Measurements from ENCODE around the gene DENND5B.

DNA sequence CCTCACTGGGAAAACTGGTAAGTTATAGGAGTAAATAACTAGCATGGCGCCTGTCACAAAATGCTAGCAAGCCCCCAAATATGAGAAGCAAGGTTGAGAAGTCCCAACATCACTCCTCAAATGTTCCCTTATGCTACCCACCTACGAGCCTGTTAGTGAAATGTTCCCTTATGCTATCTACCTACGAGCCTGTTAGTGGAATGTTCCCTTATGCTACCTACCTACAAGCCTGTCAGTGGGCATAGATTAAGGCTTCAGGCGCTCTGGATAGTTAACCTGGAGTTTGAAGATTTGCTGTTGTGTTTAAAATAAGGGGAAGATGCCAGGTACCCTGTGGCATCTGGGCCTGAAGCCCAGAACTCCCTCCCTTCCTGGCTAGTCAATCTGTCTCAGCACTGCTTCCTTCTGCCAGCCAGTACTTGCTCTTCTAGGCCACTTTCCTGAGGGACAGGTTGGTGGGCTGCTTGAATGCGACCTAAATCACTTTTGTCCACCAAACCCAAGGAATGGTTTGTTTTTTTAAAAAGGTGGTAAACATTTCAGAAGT, 197.9 kb downstream of the DENND5B start:
- TF ChIP-seq POLR2AphosphoS2 (IDR thresholded peaks at IDR 0.05; ENCODE audit: low read depth, low read length) (no peak), IKZF1 (conservative IDR thresholded peaks at IDR 0.05) (no peak), RAD21 (IDR thresholded peaks at IDR 0.05; ENCODE audit: insufficient read depth, low read depth, low read length) (no peak), SUPT20H (IDR thresholded peaks at IDR 0.05; ENCODE audit: borderline replicate concordance, control insufficient read depth, low read depth, low read length) (no peak), JUNB (IDR thresholded peaks at IDR 0.05) (no peak), NFIC (IDR thresholded peaks at IDR 0.05; ENCODE audit: low read depth, low read length) (no peak), SMARCA5 (IDR thresholded peaks at IDR 0.05) (no peak), EGR1 (IDR thresholded peaks at IDR 0.05; ENCODE audit: borderline replicate concordance in 1 of 2, low read depth in 2 of 2, low read length in 2 of 2) (no peak), POLR2A (IDR thresholded peaks at IDR 0.05; ENCODE audit: low read depth, low read length) (no peak), YY1 (IDR thresholded peaks at IDR 0.05; ENCODE audit: low read depth, low read length) (no peak)
- TF ChIP-seq, protein P1, sequence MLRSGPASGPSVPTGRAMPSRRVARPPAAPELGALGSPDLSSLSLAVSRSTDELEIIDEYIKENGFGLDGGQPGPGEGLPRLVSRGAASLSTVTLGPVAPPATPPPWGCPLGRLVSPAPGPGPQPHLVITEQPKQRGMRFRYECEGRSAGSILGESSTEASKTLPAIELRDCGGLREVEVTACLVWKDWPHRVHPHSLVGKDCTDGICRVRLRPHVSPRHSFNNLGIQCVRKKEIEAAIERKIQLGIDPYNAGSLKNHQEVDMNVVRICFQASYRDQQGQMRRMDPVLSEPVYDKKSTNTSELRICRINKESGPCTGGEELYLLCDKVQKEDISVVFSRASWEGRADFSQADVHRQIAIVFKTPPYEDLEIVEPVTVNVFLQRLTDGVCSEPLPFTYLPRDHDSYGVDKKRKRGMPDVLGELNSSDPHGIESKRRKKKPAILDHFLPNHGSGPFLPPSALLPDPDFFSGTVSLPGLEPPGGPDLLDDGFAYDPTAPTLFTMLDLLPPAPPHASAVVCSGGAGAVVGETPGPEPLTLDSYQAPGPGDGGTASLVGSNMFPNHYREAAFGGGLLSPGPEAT (IDR thresholded peaks at IDR 0.05; ENCODE audit: low read depth): no peak
- TF ChIP-seq, protein P2, sequence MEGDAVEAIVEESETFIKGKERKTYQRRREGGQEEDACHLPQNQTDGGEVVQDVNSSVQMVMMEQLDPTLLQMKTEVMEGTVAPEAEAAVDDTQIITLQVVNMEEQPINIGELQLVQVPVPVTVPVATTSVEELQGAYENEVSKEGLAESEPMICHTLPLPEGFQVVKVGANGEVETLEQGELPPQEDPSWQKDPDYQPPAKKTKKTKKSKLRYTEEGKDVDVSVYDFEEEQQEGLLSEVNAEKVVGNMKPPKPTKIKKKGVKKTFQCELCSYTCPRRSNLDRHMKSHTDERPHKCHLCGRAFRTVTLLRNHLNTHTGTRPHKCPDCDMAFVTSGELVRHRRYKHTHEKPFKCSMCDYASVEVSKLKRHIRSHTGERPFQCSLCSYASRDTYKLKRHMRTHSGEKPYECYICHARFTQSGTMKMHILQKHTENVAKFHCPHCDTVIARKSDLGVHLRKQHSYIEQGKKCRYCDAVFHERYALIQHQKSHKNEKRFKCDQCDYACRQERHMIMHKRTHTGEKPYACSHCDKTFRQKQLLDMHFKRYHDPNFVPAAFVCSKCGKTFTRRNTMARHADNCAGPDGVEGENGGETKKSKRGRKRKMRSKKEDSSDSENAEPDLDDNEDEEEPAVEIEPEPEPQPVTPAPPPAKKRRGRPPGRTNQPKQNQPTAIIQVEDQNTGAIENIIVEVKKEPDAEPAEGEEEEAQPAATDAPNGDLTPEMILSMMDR (IDR thresholded peaks at IDR 0.05 in 2 of 3, conservative IDR thresholded peaks at IDR 0.05 in 1 of 3; ENCODE audit: control insufficient read depth in 2 of 3, extremely low read depth in 1 of 3, insufficient read depth in 1 of 3, low read depth in 3 of 3, low read length in 3 of 3): no peak
- TF ChIP-seq, protein P3, sequence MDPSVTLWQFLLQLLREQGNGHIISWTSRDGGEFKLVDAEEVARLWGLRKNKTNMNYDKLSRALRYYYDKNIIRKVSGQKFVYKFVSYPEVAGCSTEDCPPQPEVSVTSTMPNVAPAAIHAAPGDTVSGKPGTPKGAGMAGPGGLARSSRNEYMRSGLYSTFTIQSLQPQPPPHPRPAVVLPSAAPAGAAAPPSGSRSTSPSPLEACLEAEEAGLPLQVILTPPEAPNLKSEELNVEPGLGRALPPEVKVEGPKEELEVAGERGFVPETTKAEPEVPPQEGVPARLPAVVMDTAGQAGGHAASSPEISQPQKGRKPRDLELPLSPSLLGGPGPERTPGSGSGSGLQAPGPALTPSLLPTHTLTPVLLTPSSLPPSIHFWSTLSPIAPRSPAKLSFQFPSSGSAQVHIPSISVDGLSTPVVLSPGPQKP (IDR thresholded peaks at IDR 0.05; ENCODE audit: low read depth, low read length): no peak
- TF ChIP-seq, protein P4, sequence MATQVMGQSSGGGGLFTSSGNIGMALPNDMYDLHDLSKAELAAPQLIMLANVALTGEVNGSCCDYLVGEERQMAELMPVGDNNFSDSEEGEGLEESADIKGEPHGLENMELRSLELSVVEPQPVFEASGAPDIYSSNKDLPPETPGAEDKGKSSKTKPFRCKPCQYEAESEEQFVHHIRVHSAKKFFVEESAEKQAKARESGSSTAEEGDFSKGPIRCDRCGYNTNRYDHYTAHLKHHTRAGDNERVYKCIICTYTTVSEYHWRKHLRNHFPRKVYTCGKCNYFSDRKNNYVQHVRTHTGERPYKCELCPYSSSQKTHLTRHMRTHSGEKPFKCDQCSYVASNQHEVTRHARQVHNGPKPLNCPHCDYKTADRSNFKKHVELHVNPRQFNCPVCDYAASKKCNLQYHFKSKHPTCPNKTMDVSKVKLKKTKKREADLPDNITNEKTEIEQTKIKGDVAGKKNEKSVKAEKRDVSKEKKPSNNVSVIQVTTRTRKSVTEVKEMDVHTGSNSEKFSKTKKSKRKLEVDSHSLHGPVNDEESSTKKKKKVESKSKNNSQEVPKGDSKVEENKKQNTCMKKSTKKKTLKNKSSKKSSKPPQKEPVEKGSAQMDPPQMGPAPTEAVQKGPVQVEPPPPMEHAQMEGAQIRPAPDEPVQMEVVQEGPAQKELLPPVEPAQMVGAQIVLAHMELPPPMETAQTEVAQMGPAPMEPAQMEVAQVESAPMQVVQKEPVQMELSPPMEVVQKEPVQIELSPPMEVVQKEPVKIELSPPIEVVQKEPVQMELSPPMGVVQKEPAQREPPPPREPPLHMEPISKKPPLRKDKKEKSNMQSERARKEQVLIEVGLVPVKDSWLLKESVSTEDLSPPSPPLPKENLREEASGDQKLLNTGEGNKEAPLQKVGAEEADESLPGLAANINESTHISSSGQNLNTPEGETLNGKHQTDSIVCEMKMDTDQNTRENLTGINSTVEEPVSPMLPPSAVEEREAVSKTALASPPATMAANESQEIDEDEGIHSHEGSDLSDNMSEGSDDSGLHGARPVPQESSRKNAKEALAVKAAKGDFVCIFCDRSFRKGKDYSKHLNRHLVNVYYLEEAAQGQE (IDR thresholded peaks at IDR 0.05; ENCODE audit: low read depth, low read length): no peak

All from GM12878 (cell line).